Measurements from ENCODE around the gene EME2. TPM values are rescaled to one million over a fixed set of nuclear protein-coding genes. Genes with fewer than 3 reads are reported as not detected.
A peak's percentile ranks its signal among the peaks of the same experiment; 100 is the strongest.

The EME2 gene
- total RNA-seq, 2 experiments from 2014 or later: 28.6 to 30.8 TPM

DNA sequence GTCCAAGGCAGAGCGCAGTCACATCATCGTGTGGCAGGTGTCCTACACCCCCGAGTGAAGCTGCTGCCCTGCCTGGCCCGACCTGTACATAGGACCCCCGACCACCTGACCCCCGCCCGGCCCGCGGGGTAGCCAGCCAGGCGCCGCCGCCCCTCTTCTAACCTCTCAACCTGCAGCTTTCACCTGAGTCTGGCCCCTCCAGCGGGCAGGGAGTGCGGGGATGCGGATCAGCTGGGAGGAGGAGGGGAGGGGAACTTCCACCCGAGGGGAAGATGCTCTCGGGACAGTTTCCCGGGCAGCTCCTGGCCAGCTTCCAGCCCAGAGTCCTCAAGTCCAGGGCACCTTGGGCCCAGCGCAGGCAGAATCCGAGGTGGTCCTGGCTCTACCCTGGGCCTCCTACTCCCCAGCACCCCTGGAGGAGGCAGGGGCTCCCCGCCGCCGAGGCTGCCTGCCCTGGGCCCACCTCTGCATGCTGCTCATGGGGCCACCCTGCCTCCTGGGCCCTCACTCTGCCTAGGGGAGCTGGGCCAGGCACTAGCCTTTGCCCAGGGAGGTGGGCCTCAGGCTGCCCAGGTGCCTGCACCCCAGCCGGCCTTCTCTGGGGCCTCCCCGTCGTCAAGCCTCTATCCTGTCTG is 3.7 kb upstream of the EME2 start:
- Histone ChIP-seq H3K27me3 (ENCODE audit: control insufficient read depth in 1 of 2, insufficient read depth in 2 of 2, low read length in 2 of 2) (no peaks in the 10 kb centered on the region), H3K9me3 (ENCODE audit: control insufficient read depth in 1 of 2, insufficient read depth in 1 of 2, low read length in 2 of 2) (no peaks in the 10 kb centered on the region), H3K27ac (ENCODE audit: low read depth in 1 of 2, low read length in 2 of 2) (no peak overlapping the region), H3K4me3 (ENCODE audit: low read length) (no peak overlapping the region), H3K4me1 (ENCODE audit: insufficient read depth, low read length) (peaks cover 26% of the 10 kb centered on the region), H3K36me3 (ENCODE audit: insufficient read depth, low read length) (peaks cover 45% of the 10 kb centered on the region)
- POLR2A ChIA-PET: interaction anchor here (0.7 to 7.9 kb wide), 2 partner anchors 13 to 91 kb away, joined by 3 to 163 read pairs; partner anchors contain the start of genes JPT2, NUBP2 and SPSB3
- H3K27me3 Mint-ChIP-seq: no peaks in the 10 kb centered on the region
- H3K4me3 Mint-ChIP-seq: no peak overlapping the region
- H3K36me3 Mint-ChIP-seq (ENCODE audit: low read depth): peaks cover 35% of the 10 kb centered on the region
- no peak for ATAC-seq (ENCODE audit: poor library complexity)
- intact Hi-C loops (cut with DNase I, micrococcal nuclease): loop anchor here in 1 of 2 experiments (5.0 kb wide), 1 partner anchor 173 kb away; the partner anchor contains the start of gene MSRB1
- CTCF ChIA-PET: no interaction called here
- no peaks in the 10 kb centered on the region for H3K9me3 Mint-ChIP-seq
- peaks cover 15% of the 10 kb centered on the region for H3K4me1 Mint-ChIP-seq (ENCODE audit: low read depth)
- TF ChIP-seq, protein P1, sequence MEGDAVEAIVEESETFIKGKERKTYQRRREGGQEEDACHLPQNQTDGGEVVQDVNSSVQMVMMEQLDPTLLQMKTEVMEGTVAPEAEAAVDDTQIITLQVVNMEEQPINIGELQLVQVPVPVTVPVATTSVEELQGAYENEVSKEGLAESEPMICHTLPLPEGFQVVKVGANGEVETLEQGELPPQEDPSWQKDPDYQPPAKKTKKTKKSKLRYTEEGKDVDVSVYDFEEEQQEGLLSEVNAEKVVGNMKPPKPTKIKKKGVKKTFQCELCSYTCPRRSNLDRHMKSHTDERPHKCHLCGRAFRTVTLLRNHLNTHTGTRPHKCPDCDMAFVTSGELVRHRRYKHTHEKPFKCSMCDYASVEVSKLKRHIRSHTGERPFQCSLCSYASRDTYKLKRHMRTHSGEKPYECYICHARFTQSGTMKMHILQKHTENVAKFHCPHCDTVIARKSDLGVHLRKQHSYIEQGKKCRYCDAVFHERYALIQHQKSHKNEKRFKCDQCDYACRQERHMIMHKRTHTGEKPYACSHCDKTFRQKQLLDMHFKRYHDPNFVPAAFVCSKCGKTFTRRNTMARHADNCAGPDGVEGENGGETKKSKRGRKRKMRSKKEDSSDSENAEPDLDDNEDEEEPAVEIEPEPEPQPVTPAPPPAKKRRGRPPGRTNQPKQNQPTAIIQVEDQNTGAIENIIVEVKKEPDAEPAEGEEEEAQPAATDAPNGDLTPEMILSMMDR (IDR thresholded peaks at IDR 0.05): no peak
- no peak overlapping the region for H3K27ac Mint-ChIP-seq
- no peak for DNase-seq

DNA sequence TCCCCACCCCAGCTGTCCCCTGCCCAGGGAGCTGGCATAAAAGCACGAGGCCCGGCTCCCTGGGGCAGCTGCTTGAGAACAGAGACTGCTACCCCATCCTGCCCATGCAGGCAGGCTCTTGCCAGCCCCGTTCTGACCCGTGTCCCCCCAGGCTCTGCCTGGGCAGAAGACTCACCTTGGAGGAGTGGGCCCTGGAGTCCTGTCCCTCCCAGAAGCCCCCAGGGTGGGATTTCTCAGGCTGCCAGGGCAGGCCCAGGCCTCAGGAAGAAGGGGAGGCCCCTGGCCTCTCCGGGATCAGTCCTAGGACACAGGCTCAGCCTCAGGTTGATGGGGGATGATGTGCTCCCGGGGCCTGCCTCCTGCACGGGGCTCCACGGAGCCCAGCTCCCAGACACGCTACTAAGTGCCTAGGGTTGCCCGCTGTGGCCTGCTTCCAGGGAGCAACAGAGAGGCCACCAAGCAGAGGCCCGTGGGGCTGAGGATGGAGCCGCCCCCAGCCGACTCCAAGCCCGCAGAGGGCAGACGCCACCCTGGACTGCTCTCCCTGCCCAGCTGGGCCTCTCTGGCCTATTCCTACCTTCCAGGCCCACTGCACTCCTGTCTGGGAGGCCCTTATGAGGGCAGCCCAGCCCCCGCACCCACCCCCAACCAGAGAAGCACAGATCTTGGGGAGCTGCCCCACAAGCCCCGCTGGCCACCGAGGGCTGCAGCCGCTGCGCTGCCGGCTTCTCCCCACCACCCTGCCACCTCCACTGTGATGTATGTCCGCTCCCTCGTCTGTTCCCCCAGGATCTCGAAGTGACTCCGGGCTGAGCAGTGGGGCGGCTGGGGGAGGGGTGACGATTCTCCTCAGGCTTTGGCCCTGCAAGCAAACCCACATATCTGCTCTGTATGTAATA is 3.0 kb upstream of the EME2 start:
- H3K36me3 ChIP-seq (ENCODE audit: insufficient read depth, low read length): peaks cover 38% of the 10 kb centered on the region
- intact Hi-C loops (cut with DNase I, micrococcal nuclease): loop anchor here (5.0 to 10.0 kb wide), 7 partner anchors 58 to 417 kb away; partner anchors contain the start of genes FAHD1 (in 1 of the 2), GNPTG (in 1 of the 2), HAGH (in 1 of the 2) and JPT2 (in 1 of the 2)
- Mint-ChIP-seq H3K36me3 (ENCODE audit: low read depth) (peaks cover 35% of the 10 kb centered on the region), H3K27ac (peak overlapping the region; percentile 62), H3K9me3 (no peaks in the 10 kb centered on the region), H3K4me3 (peak overlapping the region; percentile 80), H3K4me1 (ENCODE audit: low read depth) (peaks cover 16% of the 10 kb centered on the region), H3K27me3 (no peaks in the 10 kb centered on the region)
- POLR2A ChIA-PET: interaction anchor here (1.0 to 7.9 kb wide), 4 partner anchors 12 to 92 kb away, joined by 4 to 163 read pairs (median 12); partner anchors contain the start of genes FAHD1, HAGH, JPT2 and MAPK8IP3
- CTCF ChIA-PET: no interaction called here
- DNase-seq: no peak
- no peak for ATAC-seq (ENCODE audit: poor library complexity)
- TF ChIP-seq, protein P1 (IDR thresholded peaks at IDR 0.05): no peak
- no peaks in the 10 kb centered on the region for H3K27me3 ChIP-seq (ENCODE audit: control insufficient read depth in 1 of 2, insufficient read depth in 2 of 2, low read length in 2 of 2)
- H3K27ac ChIP-seq (ENCODE audit: low read depth in 1 of 2, low read length in 2 of 2): no peak overlapping the region
- peaks cover 34% of the 10 kb centered on the region for H3K4me1 ChIP-seq (ENCODE audit: insufficient read depth, low read length)
- no peaks in the 10 kb centered on the region for H3K9me3 ChIP-seq (ENCODE audit: control insufficient read depth in 1 of 2, insufficient read depth in 1 of 2, low read length in 2 of 2)
- no peak overlapping the region for H3K4me3 ChIP-seq (ENCODE audit: low read length)

Measured in CD4-positive, alpha-beta T cell (primary cell).